K562 (cell line): ENCODE data around the gene SEPTIN2. TPM values are rescaled to one million over a fixed set of nuclear protein-coding genes. Genes with fewer than 3 reads are reported as not detected.

Source experiments
- ARID3B ChIP-seq: fragments of 250-450 bp; sonication (Bioruptor Pico); IDR thresholded peaks from 2 replicates; pipeline ENCODE4 v1.4.0; 2020; ENCODE audit warnings: borderline replicate concordance
- CREB5 ChIP-seq: fragments of 250-450 bp; sonication (Bioruptor Pico); IDR thresholded peaks from 2 replicates; pipeline ENCODE4 v1.5.0; 2020; ENCODE audit warnings: mild to moderate bottlenecking
- EP400 ChIP-seq: fragments of 450-650 bp; IDR thresholded peaks from 2 replicates; pipeline ENCODE4 v1.6.1; 2017; ENCODE audit warnings: antibody characterized with exemption, mild to moderate bottlenecking, moderate library complexity
- ERF ChIP-seq: fragments of 450-650 bp; formaldehyde crosslinking; IDR thresholded peaks from 2 replicates; pipeline ENCODE4 v1.4.0; 2020; ENCODE audit warnings: mild to moderate bottlenecking, mixed read lengths
- ETV1 ChIP-seq: fragments of 450-650 bp; conservative IDR thresholded peaks from 2 replicates; pipeline ENCODE4 v1.6.1; 2016; ENCODE audit warnings: missing genetic modification characterization, control low read depth, low read depth, missing compliant biosample characterization
- ETV5 ChIP-seq: sonication (generic); formaldehyde crosslinking; IDR thresholded peaks from 2 replicates; pipeline ENCODE4 v1.4.0; 2020; ENCODE audit warnings: low read depth, mild to moderate bottlenecking, missing genetic modification reagents
- FOXJ2 ChIP-seq: fragments of 200-800 bp; sonication (Bioruptor generic); IDR thresholded peaks from 2 replicates; pipeline ENCODE4 v1.6.1; 2016; ENCODE audit warnings: missing genetic modification characterization, missing compliant biosample characterization
- GATA2 ChIP-seq: sonication (generic); formaldehyde crosslinking; IDR thresholded peaks from 2 replicates; pipeline ENCODE4 v1.4.0; 2020; ENCODE audit warnings: mild to moderate bottlenecking, missing genetic modification reagents
- MCM2 ChIP-seq: fragments of 450-650 bp; IDR thresholded peaks from 2 replicates; pipeline ENCODE4 v1.6.1; 2017; ENCODE audit warnings: low read depth, mild to moderate bottlenecking
- MEF2D ChIP-seq: conservative IDR thresholded peaks from 2 replicates; pipeline ENCODE4 v1.6.1; 2016; ENCODE audit warnings: low read depth, missing genetic modification characterization, missing compliant biosample characterization
- RFX5 ChIP-seq: IDR thresholded peaks from 2 replicates; pipeline ENCODE4 v1.6.1; 2011; ENCODE audit warnings: low read depth, mild to moderate bottlenecking, improper control_type of control experiment, low read length
- SIX5 ChIP-seq, 2 experiments: IDR thresholded peaks; 2 replicates each; pipeline ENCODE4 v1.6.1; 2011; ENCODE audit warnings: low read length in 2 of 2, borderline replicate concordance in 1 of 2, low read depth in 1 of 2, mild to moderate bottlenecking in 1 of 2, moderate library complexity in 1 of 2; ENCODE audit not compliant: insufficient read depth in 1 of 2
- SREBF2 ChIP-seq: sonication (generic); formaldehyde crosslinking; IDR thresholded peaks from 2 replicates; pipeline ENCODE4 v1.4.0; 2020; ENCODE audit warnings: mild to moderate bottlenecking, missing genetic modification reagents
- TEAD4 ChIP-seq, 2 experiments: sonication (generic) in 1 of 2; formaldehyde crosslinking in 1 of 2; IDR thresholded peaks; 2 replicates each; pipeline versions ENCODE4 v1.6.1 to v1.8.0; 2012 to 2022; ENCODE audit warnings: borderline replicate concordance in 1 of 2, inconsistent platforms in 1 of 2, low read length in 1 of 2, mild to moderate bottlenecking in 1 of 2, missing genetic modification reagents in 1 of 2
- ZBTB33 ChIP-seq: sonication (generic); formaldehyde crosslinking; IDR thresholded peaks from 2 replicates; pipeline ENCODE4 v1.8.1; 2023; ENCODE audit warnings: mild to moderate bottlenecking, missing genetic modification reagents
- ZC3H4 ChIP-seq: sonication (generic); formaldehyde crosslinking; IDR thresholded peaks from 2 replicates; pipeline ENCODE4 v1.9.0; 2021; ENCODE audit warnings: missing genetic modification reagents, borderline replicate concordance
- ZNF124 ChIP-seq: sonication (generic); formaldehyde crosslinking; IDR thresholded peaks from 2 replicates; pipeline ENCODE4 v1.8.1; 2022; ENCODE audit warnings: missing genetic modification reagents
- ZNF23 ChIP-seq: fragments of 250-450 bp; sonication (Bioruptor Pico); IDR thresholded peaks from 2 replicates; pipeline ENCODE4 v1.4.0; 2020; ENCODE audit warnings: mild to moderate bottlenecking
- ZNF282 ChIP-seq: sonication (generic); formaldehyde crosslinking; IDR thresholded peaks from 2 replicates; pipeline ENCODE4 v1.8.1; 2023; ENCODE audit warnings: missing genetic modification reagents
- ZNF644 ChIP-seq: fragments of 200-800 bp; sonication (Bioruptor generic); IDR thresholded peaks from 2 replicates; pipeline ENCODE4 v1.6.1; 2016; ENCODE audit warnings: low read depth, missing genetic modification characterization, missing compliant biosample characterization
- polyA plus RNA-seq, 8 experiments: library from polyadenylated mRNA; depleted of rRNA in 4 of 8; stranded (reverse) in 5 of 8; unstranded in 3 of 8; fragments of >200 nt; fragmentation: Nextera tagmentation in 2 of 8; fragmentation: Illumina TruSeq in 1 of 8; extraction: Ambion mirVana in 2 of 8; extraction: Trizol in 1 of 8; gene quantifications; 2 replicates each; pipeline versions ENCODE4 v1.2.1 to v1.2.3, GENCODE V29; 2011 to 2014; ENCODE audit warnings: inconsistent platforms in 1 of 8, missing spikeins in 1 of 8
- total RNA-seq, 7 experiments: library from RNA; depleted of rRNA in 6 of 7; stranded (reverse); fragments of >200 nt in 6 of 7; fragmentation: Illumina TruSeq in 2 of 7; extraction: Trizol in 2 of 7; gene quantifications; 2 replicates each; pipeline versions ENCODE4 v1.2.1 to v1.2.3, GENCODE V29; 2011 to 2021; ENCODE audit warnings: low replicate concordance in 1 of 7
- TF ChIP-seq, protein P1 (sequence below): fragments of 250-450 bp; sonication (Bioruptor Pico); IDR thresholded peaks from 2 replicates; pipeline ENCODE4 v1.9.0; 2021; ENCODE audit warnings: mild to moderate bottlenecking
- TF ChIP-seq, protein P2 (sequence below), 2 experiments: fragments of 250-450 bp in 1 of 2; fragments of 450-650 bp in 1 of 2; sonication (Bioruptor Pico) in 1 of 2; IDR thresholded peaks; 2 replicates each; pipeline versions ENCODE4 v1.6.1 to v1.8.0; 2016 to 2021; ENCODE audit warnings: mild to moderate bottlenecking in 2 of 2, moderate library complexity in 2 of 2, missing compliant biosample characterization in 1 of 2, missing genetic modification characterization in 1 of 2

Gene SEPTIN2
- total and polyA plus RNA-seq, 9 of the 15 experiments (the other 6 are each of a cell fraction or from before 2014, with no cell fraction given), result 121 to 367 (median 166) TPM

- TF ChIP-seq, protein P1, sequence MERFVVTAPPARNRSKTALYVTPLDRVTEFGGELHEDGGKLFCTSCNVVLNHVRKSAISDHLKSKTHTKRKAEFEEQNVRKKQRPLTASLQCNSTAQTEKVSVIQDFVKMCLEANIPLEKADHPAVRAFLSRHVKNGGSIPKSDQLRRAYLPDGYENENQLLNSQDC, result no peak
- TF ChIP-seq ZBTB33 (CRISPR knock-in tag) (no peak), TEAD4 (IDR thresholded peaks at IDR 0.05; ENCODE audit: low read length) (no peak), TEAD4 (CRISPR knock-in tag; IDR thresholded peaks at IDR 0.05; ENCODE audit: borderline replicate concordance) (no peak), RFX5 (no peak), ZNF282 (no peak), FOXJ2 (no peak; the same call in 1 of the 2 replicates), MEF2D (no peak), ERF (CRISPR knock-in tag) (peak; percentile 26; the same call in 1 of the 2 replicates), CREB5 (no peak), SIX5 (IDR thresholded peaks at IDR 0.05; ENCODE audit: borderline replicate concordance in 1 of 2, insufficient read depth in 1 of 2, low read depth in 1 of 2, low read length in 2 of 2) (peak in 1 of 2 experiments; percentile 32; a peak in 2 of 4 replicates), ETV5 (no peak), ARID3B (CRISPR knock-in tag) (peak; percentile 45; the same call in 1 of the 2 replicates), MCM2 (no peak), GATA2 (no peak), SREBF2 (CRISPR knock-in tag) (no peak), ZNF23 (no peak), ZNF644 (tag) (peak; percentile 79; the same call in 1 of the 2 replicates), EP400 (peak; percentile 93), ETV1 (no peak), ZC3H4 (CRISPR knock-in tag) (no peak), ZNF124 (CRISPR knock-in tag) (no peak)
- TF ChIP-seq, protein P2, sequence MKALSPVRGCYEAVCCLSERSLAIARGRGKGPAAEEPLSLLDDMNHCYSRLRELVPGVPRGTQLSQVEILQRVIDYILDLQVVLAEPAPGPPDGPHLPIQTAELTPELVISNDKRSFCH (CRISPR knock-in tag; IDR thresholded peaks at IDR 0.05), result no peak
- TF ChIP-seq, protein P2 (tag; IDR thresholded peaks at IDR 0.05), result no peak
These were observed 439 bp upstream of the SEPTIN2 start, which contains the start of gene HDLBP (continued) for GRCh38 chr2:241315093-241315878.
